ENCODE measurements around the gene BICDL2. TPM values are rescaled to one million over a fixed set of nuclear protein-coding genes. Genes with fewer than 3 reads are reported as not detected.

Gene BICDL2
- total and polyA plus RNA-seq, 9 of the 15 experiments (the other 6 are each of a cell fraction or from before 2014, with no cell fraction given) = 0.09 to 0.28 (median 0.09) TPM; not detected in 6

DNA sequence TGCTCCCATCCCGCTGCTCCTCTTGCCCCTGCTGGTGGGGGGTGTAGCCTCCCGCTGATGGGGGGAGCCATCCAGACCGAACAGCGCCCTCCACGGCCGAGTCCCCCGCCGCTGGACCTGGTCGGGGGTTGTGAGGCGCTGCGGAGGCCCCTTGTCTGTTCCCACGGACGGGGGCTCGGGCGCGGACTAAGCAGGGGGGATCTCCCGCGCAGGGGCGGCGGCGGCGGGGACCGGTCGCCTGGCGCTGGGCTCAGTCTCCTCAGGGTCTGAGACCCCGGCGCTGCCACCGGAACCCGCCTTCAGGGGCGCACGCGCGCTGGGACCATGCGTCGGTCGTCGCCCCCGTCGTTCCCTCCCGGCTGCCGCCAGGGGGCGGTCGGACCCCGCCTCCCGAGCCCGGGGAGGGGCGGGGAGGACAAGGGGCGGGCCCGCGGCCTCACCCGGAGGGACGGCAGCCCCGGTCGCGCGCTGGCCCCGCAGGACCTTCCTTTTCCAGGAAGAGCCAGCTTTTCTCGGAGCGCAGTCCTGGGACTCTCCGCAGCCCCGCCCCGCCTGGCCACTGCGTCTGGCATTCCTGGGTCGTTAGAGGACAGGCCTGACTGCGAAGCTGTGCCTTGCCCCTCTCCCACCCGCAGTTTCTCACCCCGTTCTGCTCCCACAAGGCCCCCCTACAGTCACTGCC lies 22.4 kb upstream of the BICDL2 start (continued):
- TF ChIP-seq ZBTB5 (IDR thresholded peaks at IDR 0.05) (no peak), RBBP5 (IDR thresholded peaks at IDR 0.05; ENCODE audit: borderline replicate concordance, insufficient read depth, low read length, poor library complexity, severe bottlenecking) (no peak), ZFP1 (CRISPR knock-in tag; IDR thresholded peaks at IDR 0.05) (no peak), ZEB2 (IDR thresholded peaks at IDR 0.05) (no peak), KAT7 (CRISPR knock-in tag; IDR thresholded peaks at IDR 0.05; ENCODE audit: borderline replicate concordance) (no peak), KAT2B (IDR thresholded peaks at IDR 0.05; ENCODE audit: low read depth, low read length) (peak; percentile 16), ZNF263 (CRISPR knock-in tag; IDR thresholded peaks at IDR 0.05; ENCODE audit: borderline replicate concordance) (no peak; the same call in 1 of the 2 replicates), SRSF3 (IDR thresholded peaks at IDR 0.05; ENCODE audit: insufficient read depth, low read length) (no peak), KDM5B (IDR thresholded peaks at IDR 0.05; ENCODE audit: insufficient replicate concordance, low read depth, low read length) (no peak), NR3C1 (CRISPR knock-in tag; IDR thresholded peaks at IDR 0.05) (peak; percentile 47; the same call in 1 of the 2 replicates), ZNF398 (CRISPR knock-in tag; IDR thresholded peaks at IDR 0.05) (no peak), ZNF316 (IDR thresholded peaks at IDR 0.05) (no peak), TCF7 (IDR thresholded peaks at IDR 0.05; ENCODE audit: borderline replicate concordance) (no peak), JUND (IDR thresholded peaks at IDR 0.05; ENCODE audit: borderline replicate concordance, low read depth, low read length) (no peak; the same call in 1 of the 2 replicates), JUND (tag; IDR thresholded peaks at IDR 0.05; ENCODE audit: borderline replicate concordance, low read depth, low read length) (no peak), HINFP (tag; conservative IDR thresholded peaks at IDR 0.05; ENCODE audit: low read depth) (no peak), LARP7 (IDR thresholded peaks at IDR 0.05) (no peak), MXI1 (IDR thresholded peaks at IDR 0.05; ENCODE audit: low read depth, low read length) (no peak), BMI1 (IDR thresholded peaks at IDR 0.05; ENCODE audit: low read length) (no peak), RBM22 (IDR thresholded peaks at IDR 0.05; ENCODE audit: low read depth, low read length, poor library complexity, severe bottlenecking) (no peak)

All from K562 (cell line).